GM10248 (cell line): ENCODE data around the gene MITF.
A peak's percentile ranks its signal among the peaks of the same experiment; 100 is the strongest.

Experiments used
- CTCF ChIA-PET: fragments of 300-600 bp; sonication (Branson Sonifier 250); formaldehyde crosslinking; extraction: SDS; loops from one replicate; lab custom pipeline; 2021; ENCODE audit warnings: antibody characterized with exemption; lab: Yijun Ruan, JAX
- POLR2A ChIA-PET: fragments of 350-650 bp; sonication (Branson Sonifier 250); formaldehyde crosslinking; extraction: SDS; loops from one replicate; lab custom pipeline; 2020; ENCODE audit warnings: antibody characterized with exemption; lab: Yijun Ruan, JAX
- DNase-seq: peaks from one replicate; pipeline ENCODE4 v3.0.0; 2012; ENCODE audit errors: extremely low spot score
- CTCF ChIP-seq: IDR thresholded peaks from 2 replicates; pipeline ENCODE4 v1.5.1; 2012; ENCODE audit warnings: mild to moderate bottlenecking, low read depth; ENCODE audit errors: extremely low read depth, missing control alignments, control extremely low read depth

Gene MITF

GRCh38 chr3:69737392-69737791 is 1.9 kb upstream of the MITF start:
- CTCF ChIA-PET: no interaction called here
- DNase-seq: no peak
- TF ChIP-seq CTCF: no peak
- POLR2A ChIA-PET: no interaction called here

- CTCF ChIA-PET: no interaction called here
- POLR2A ChIA-PET: no interaction called here
- DNase-seq: no peak
- no peak for TF ChIP-seq CTCF
These were observed 949 bp upstream of the MITF start for GRCh38 chr3:69738315-69738714.

- no peak for TF ChIP-seq CTCF
- CTCF ChIA-PET: interaction anchor here (0.7 kb wide), 1 partner anchor 618 kb away, joined by 3 read pairs; no protein-coding TSS in a partner anchor
- POLR2A ChIA-PET: no interaction called here
- DNase-seq: no peak
These were observed 433 bp upstream of the MITF start for GRCh38 chr3:69738859-69739203.

GRCh38 chr3:69740103-69741021 is 1.1 kb downstream of the MITF start:
- DNase-seq: peak; percentile 17
- CTCF ChIA-PET: no interaction called here
- POLR2A ChIA-PET: no interaction called here
- TF ChIP-seq CTCF: no peak

- POLR2A ChIA-PET: no interaction called here
These were observed 1.9 kb downstream of the MITF start for GRCh38 chr3:69741032-69741767.

GRCh38 chr3:69742391-69742790 is 3.1 kb downstream of the MITF start:
- DNase-seq: no peak
- ChIA-PET POLR2A (no interaction called here), CTCF (no interaction called here)
- no peak for TF ChIP-seq CTCF

More at GRCh38 chr3:69741032-69741767, 1.9 kb downstream of the MITF start:
- TF ChIP-seq CTCF: no peak
- DNase-seq: no peak
- CTCF ChIA-PET: no interaction called here
